B cell (primary cell): ENCODE results near the gene MAP3K6. TPM values are rescaled to one million over a fixed set of nuclear protein-coding genes. Genes with fewer than 3 reads are reported as not detected.

Source experiments
- ATAC-seq: fragments of 200-7000 bp; cut with Tn5 transposase; one replicate; pipeline ENCODE4 v1.10.0; 2021; ENCODE audit warnings: low read depth, mild to moderate bottlenecking, moderate number of reproducible peaks, moderate library complexity
- CTCF ChIA-PET: fragments of 350-600 bp; sonication (Branson Sonifier 250); formaldehyde crosslinking; loops from one replicate; lab custom pipeline; 2021; ENCODE audit warnings: antibody characterized with exemption, inconsistent platforms; lab: Charles Lee
- POLR2A ChIA-PET: fragments of 350-600 bp; sonication (Branson Sonifier 250); formaldehyde crosslinking; loops from one replicate; lab custom pipeline; 2021; ENCODE audit warnings: antibody characterized with exemption; lab: Charles Lee
- DNase-seq: peaks from one replicate; pipeline ENCODE4 v3.0.0; 2013
- H2AFZ ChIP-seq: 2 replicates; pipeline ENCODE4 v1.6.1; 2012; ENCODE audit warnings: mild to moderate bottlenecking, low read depth, low read length; ENCODE audit not compliant: insufficient read depth, poor library complexity, severe bottlenecking
- H3K27ac ChIP-seq, 2 donors: 1 replicate in 1 of 2; 2 replicates in 1 of 2; pipeline ENCODE4 v1.5.1; 2012 to 2013; ENCODE audit warnings: low read length in 2 of 2, mild to moderate bottlenecking in 2 of 2, moderate library complexity in 1 of 2
- H3K27me3 ChIP-seq, 4 experiments: fragments of 200-600 bp in 1 of 4; sonication (generic) in 1 of 4; replicated peaks in 1 of 4; 1 replicate in 2 of 4; 2 replicates in 2 of 4; pipeline versions ENCODE4 v1.6.1 to v1.7.0; 2013 to 2016; ENCODE audit warnings: low read length in 3 of 4, mild to moderate bottlenecking in 2 of 4, mixed read lengths in 1 of 4, moderate library complexity in 1 of 4; ENCODE audit not compliant: insufficient read depth in 4 of 4, control insufficient read depth in 3 of 4; ENCODE audit errors: control extremely low read depth in 1 of 4
- H3K36me3 ChIP-seq, 2 experiments: replicated peaks in 1 of 2; 1 replicate in 1 of 2; 2 replicates in 1 of 2; pipeline versions ENCODE4 v1.6.1 to v1.7.1; 2013; ENCODE audit warnings: low read length in 1 of 2; ENCODE audit not compliant: insufficient read depth in 2 of 2, control insufficient read depth in 1 of 2; ENCODE audit errors: control extremely low read depth in 1 of 2, extremely low read depth in 1 of 2
- H3K4me1 ChIP-seq, 2 donors: fragments of 200-600 bp in 1 of 2; sonication (generic) in 1 of 2; 1 replicate in 1 of 2; 2 replicates in 1 of 2; pipeline versions ENCODE4 v1.5.1 to v1.6.1; 2013 to 2017; ENCODE audit warnings: low read length in 2 of 2; ENCODE audit not compliant: control insufficient read depth in 2 of 2, insufficient read depth in 2 of 2
- H3K4me2 ChIP-seq: replicated peaks from 2 replicates; pipeline ENCODE3; 2012; ENCODE audit warnings: mild to moderate bottlenecking, low read depth, low read length; ENCODE audit not compliant: poor library complexity, severe bottlenecking
- H3K4me3 ChIP-seq, 5 experiments: fragments of 200-600 bp in 1 of 5; sonication (generic) in 1 of 5; 1 replicate in 3 of 5; 2 replicates in 2 of 5; pipeline versions ENCODE4 v1.5.1 to v1.7.0; 2011 to 2016; ENCODE audit warnings: low read length in 4 of 5, mild to moderate bottlenecking in 4 of 5, low read depth in 2 of 5, control low read depth in 1 of 5, moderate library complexity in 1 of 5; ENCODE audit not compliant: insufficient read depth in 1 of 5; ENCODE audit errors: control extremely low read depth in 1 of 5, extremely low read depth in 1 of 5
- H3K79me2 ChIP-seq: fragments of 200-600 bp; sonication (generic); one replicate; pipeline ENCODE4 v1.6.0; 2016; ENCODE audit warnings: low read length; ENCODE audit not compliant: control insufficient read depth, insufficient read depth
- H3K9ac ChIP-seq: fragments of 200-600 bp; sonication (generic); 2 replicates; pipeline ENCODE4 v1.6.1; 2017; ENCODE audit warnings: mild to moderate bottlenecking, low read length, moderate library complexity
- H3K9me3 ChIP-seq, 3 donors: one replicate each; pipeline versions ENCODE4 v1.6.1 to v1.7.1; 2013; ENCODE audit warnings: low read length in 2 of 3; ENCODE audit not compliant: control insufficient read depth in 2 of 3, insufficient read depth in 1 of 3; ENCODE audit errors: control extremely low read depth in 1 of 3
- H4K20me1 ChIP-seq: 2 replicates; pipeline ENCODE4 v1.6.0; 2012; ENCODE audit warnings: mild to moderate bottlenecking, low read length; ENCODE audit not compliant: insufficient read depth, control insufficient read depth, poor library complexity, severe bottlenecking
- H3K27ac Mint-ChIP-seq: one replicate; pipeline ENCODE4 v1.8.0; 2021; ENCODE audit warnings: mixed read lengths
- H3K27me3 Mint-ChIP-seq: one replicate; pipeline ENCODE4 v1.8.0; 2021; ENCODE audit warnings: mixed read lengths
- H3K4me1 Mint-ChIP-seq: one replicate; pipeline ENCODE4 v1.8.0; 2021; ENCODE audit warnings: mixed read lengths
- H3K4me3 Mint-ChIP-seq: one replicate; pipeline ENCODE4 v1.8.0; 2021; ENCODE audit warnings: mixed read lengths
- H3K9me3 Mint-ChIP-seq: one replicate; pipeline ENCODE4 v1.8.0; 2022; ENCODE audit warnings: mixed read lengths; ENCODE audit not compliant: insufficient read depth
- EZH2 ChIP-seq: IDR thresholded peaks from 2 replicates; pipeline ENCODE4 v1.6.1; 2012; ENCODE audit warnings: borderline replicate concordance, low read depth, mild to moderate bottlenecking, moderate library complexity, low read length; ENCODE audit not compliant: insufficient read depth, poor library complexity, severe bottlenecking
- WGBS: methylation state at CpG from one replicate; pipeline ENCODE4 v1.1.5; 2013; ENCODE audit warnings: missing lambda C conversion rate; ENCODE audit not compliant: insufficient coverage; 5-methylcytosine and 5-hydroxymethylcytosine counted together
- intact Hi-C: fragments of 100-400 bp; cut with micrococcal nuclease; formaldehyde crosslinking; loops from one replicate; pipeline ENCODE4 v1.10.0; 2022
- polyA plus RNA-seq: library from polyadenylated mRNA; depleted of rRNA; stranded (reverse); fragments of >200 nt; gene quantifications from 2 replicates; pipeline ENCODE4 v1.2.3, GENCODE V29; 2012
- total RNA-seq, 2 donors: library from RNA; stranded (reverse); fragments of 120-200 nt in 1 of 2; gene quantifications; 1 replicate in 1 of 2; 2 replicates in 1 of 2; pipeline versions ENCODE4 v1.2.3 to v1.2.4, GENCODE V29; 2013 to 2022
- TF ChIP-seq, protein P1 (sequence below): fragments of 200-600 bp; IDR thresholded peaks from one replicate; pipeline ENCODE4 v1.8.0; 2022; ENCODE audit warnings: antibody characterized with exemption, mild to moderate bottlenecking

Gene MAP3K6
- total and polyA plus RNA-seq, 2 donors (not counting 1 experiment from before 2014, with no cell fraction given), result 9.4 to 11.0 TPM

DNA sequence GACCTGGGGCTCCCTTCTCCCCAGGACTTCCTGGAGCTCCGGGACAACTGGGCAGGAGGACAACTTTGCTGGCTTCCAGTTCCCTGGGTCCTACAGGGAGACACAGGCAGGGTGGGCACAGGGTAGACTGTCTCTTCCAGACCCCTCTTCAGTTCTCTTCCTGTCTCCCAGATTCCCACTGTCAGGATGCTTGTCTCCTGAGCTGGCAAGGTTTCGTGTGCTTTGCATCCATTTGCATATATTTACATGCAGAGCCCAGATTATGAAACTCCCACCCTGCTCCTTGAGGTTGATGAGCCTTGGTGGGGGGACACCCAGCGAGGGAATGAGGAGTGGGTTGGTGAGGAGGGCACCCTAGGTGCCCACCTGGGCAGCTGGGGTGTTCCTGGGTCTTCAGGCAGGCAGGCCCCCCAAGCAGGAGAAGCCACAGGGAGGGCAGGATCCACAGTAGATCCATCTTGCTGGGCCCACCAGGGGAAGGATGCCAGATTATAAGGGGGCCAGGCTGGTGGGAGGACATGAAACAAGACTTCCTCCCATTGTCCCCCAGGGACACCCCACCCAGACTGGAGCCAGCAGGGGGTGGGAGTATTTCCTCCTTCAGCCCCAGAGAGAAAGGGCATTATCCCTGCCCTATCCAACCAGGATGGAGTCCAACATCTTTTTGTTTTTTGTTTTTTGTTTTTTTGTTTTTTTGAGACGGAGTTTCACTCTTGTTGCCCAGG is 7.8 kb upstream of the MAP3K6 start, which contains the start of gene FCN3:
Gene FCN3, minus strand, starts transcription at position 463 of the 725 bp plus-strand sequence. Its CDS starts 6 bp downstream, at position 457.
- no peaks in the 10 kb centered on the region for H3K9me3 Mint-ChIP-seq
- H3K27me3 Mint-ChIP-seq, result no peaks in the 10 kb centered on the region
- CTCF ChIA-PET, result interaction anchor here (1.0 to 1.4 kb wide), 4 partner anchors 12 to 263 kb away, joined by 3 to 7 read pairs (median 4); no protein-coding TSS in a partner anchor

More for the DNA sequence above, 7.8 kb upstream of the MAP3K6 start, which contains the start of gene FCN3:
- no peaks in the 10 kb centered on the region for H3K36me3 ChIP-seq
- H3K9ac ChIP-seq, result no peak within 1 kb of the TSS
- H3K27ac Mint-ChIP-seq, result peak within 1 kb of the TSS; percentile 26
- H2AFZ ChIP-seq, result no peak within 1 kb of the TSS
- DNase-seq (no peak), ATAC-seq (no peak)
- H3K4me3 Mint-ChIP-seq, result no peak within 1 kb of the TSS
- intact Hi-C loops, result no loop called here
- H3K27ac ChIP-seq, result no peak within 1 kb of the TSS
- POLR2A ChIA-PET, result no interaction called here
- no peaks in the 10 kb centered on the region for H4K20me1 ChIP-seq
- 76% methylated on average over 2 of the region's 4 CpGs for WGBS
- H3K4me1 Mint-ChIP-seq, result peaks cover 26% of the 10 kb centered on the region
- H3K79me2 ChIP-seq, result no peaks in the 10 kb centered on the region
- H3K27me3 ChIP-seq, result no peaks in the 10 kb centered on the region
- no peak within 1 kb of the TSS for H3K4me3 ChIP-seq
- no peaks in the 10 kb centered on the region for H3K9me3 ChIP-seq
- no peak for TF ChIP-seq EZH2
- TF ChIP-seq, protein P1, sequence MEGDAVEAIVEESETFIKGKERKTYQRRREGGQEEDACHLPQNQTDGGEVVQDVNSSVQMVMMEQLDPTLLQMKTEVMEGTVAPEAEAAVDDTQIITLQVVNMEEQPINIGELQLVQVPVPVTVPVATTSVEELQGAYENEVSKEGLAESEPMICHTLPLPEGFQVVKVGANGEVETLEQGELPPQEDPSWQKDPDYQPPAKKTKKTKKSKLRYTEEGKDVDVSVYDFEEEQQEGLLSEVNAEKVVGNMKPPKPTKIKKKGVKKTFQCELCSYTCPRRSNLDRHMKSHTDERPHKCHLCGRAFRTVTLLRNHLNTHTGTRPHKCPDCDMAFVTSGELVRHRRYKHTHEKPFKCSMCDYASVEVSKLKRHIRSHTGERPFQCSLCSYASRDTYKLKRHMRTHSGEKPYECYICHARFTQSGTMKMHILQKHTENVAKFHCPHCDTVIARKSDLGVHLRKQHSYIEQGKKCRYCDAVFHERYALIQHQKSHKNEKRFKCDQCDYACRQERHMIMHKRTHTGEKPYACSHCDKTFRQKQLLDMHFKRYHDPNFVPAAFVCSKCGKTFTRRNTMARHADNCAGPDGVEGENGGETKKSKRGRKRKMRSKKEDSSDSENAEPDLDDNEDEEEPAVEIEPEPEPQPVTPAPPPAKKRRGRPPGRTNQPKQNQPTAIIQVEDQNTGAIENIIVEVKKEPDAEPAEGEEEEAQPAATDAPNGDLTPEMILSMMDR, result no peak
- H3K4me1 ChIP-seq, result peaks cover 14 to 36% of the 10 kb centered on the region in 2 donors
- no peak within 1 kb of the TSS for H3K4me2 ChIP-seq
